Heart right ventricle (tissue), 16 donors: ENCODE results near the gene CEP131. TPM values are rescaled to one million over a fixed set of nuclear protein-coding genes. Genes with fewer than 3 reads are reported as not detected.

Source experiments
- ATAC-seq, 8 donors: fragments of 200-7000 bp; cut with Tn5 transposase; one replicate each; pipeline ENCODE4 v1.9.1; 2020; ENCODE audit warnings: mild to moderate bottlenecking in 8 of 8, moderate library complexity in 8 of 8, moderate number of reproducible peaks in 1 of 8
- DNase-seq, 2 donors: peaks; one replicate each; pipeline ENCODE4 v3.0.0-alpha.2; 2020
- H3K27ac ChIP-seq, 10 donors: fragments of 200-600 bp; sonication (generic) in 2 of 10; one replicate each; pipeline versions ENCODE4 v1.5.0 to v1.8.0; 2020 to 2022; ENCODE audit warnings: mild to moderate bottlenecking in 3 of 10
- H3K27me3 ChIP-seq, 7 donors: fragments of 200-600 bp; one replicate each; pipeline ENCODE4 v1.8.0; 2021 to 2022; ENCODE audit warnings: mild to moderate bottlenecking in 2 of 7
- H3K36me3 ChIP-seq, 9 donors: fragments of 200-600 bp; sonication (generic) in 1 of 9; one replicate each; pipeline versions ENCODE4 v1.5.0 to v1.8.0; 2020 to 2022; ENCODE audit warnings: mild to moderate bottlenecking in 2 of 9
- H3K4me1 ChIP-seq, 9 donors: fragments of 200-600 bp; sonication (generic) in 1 of 9; one replicate each; pipeline versions ENCODE4 v1.5.0 to v1.8.0; 2020 to 2022; ENCODE audit warnings: mild to moderate bottlenecking in 4 of 9
- H3K4me3 ChIP-seq, 10 donors: fragments of 200-600 bp; sonication (generic) in 2 of 10; one replicate each; pipeline versions ENCODE4 v1.5.0 to v1.8.0; 2020 to 2022; ENCODE audit warnings: mild to moderate bottlenecking in 7 of 10, moderate library complexity in 2 of 10
- H3K9me3 ChIP-seq, 11 donors: fragments of 200-600 bp in 10 of 11; sonication (generic) in 2 of 11; one replicate each; pipeline versions ENCODE4 v1.5.0 to v1.8.0; 2013 to 2022; ENCODE audit warnings: mild to moderate bottlenecking in 2 of 11, control low read depth in 1 of 11, moderate library complexity in 1 of 11
- CTCF ChIP-seq, 9 donors: fragments of 200-600 bp; sonication (generic) in 2 of 9; IDR thresholded peaks; one replicate each; pipeline versions ENCODE4 v1.5.0 to v1.8.0; 2021 to 2022; ENCODE audit warnings: antibody characterized with exemption in 9 of 9, mild to moderate bottlenecking in 5 of 9, moderate library complexity in 1 of 9
- WGBS, 2 donors: extraction: QIAGEN DNeasy Blood & Tissue Kit; methylation state at CpG; one replicate each; pipeline ENCODE4 v1.1.7; 2013; ENCODE audit warnings: inconsistent platforms in 1 of 2; 5-methylcytosine and 5-hydroxymethylcytosine counted together
- intact Hi-C, 10 donors: fragments of 100-400 bp; cut with DNase I; formaldehyde crosslinking; loops; one replicate each; pipeline versions ENCODE4 v1.11.1 to v1.14.2; 2022
- long read RNA-seq, 3 donors: library from polyadenylated mRNA; unstranded; transcript quantifications; one replicate each; pipeline ENCODE4 v2.0.0, GENCODE V29; 2020 to 2021
- polyA plus RNA-seq, 2 donors: library from polyadenylated mRNA; stranded (reverse); fragments of 200-250 nt; gene quantifications; one replicate each; pipeline ENCODE4 v1.2.3, GENCODE V29; 2013
- total RNA-seq, 10 donors: library from RNA; stranded (reverse); fragmentation: NEBNext Ultra II Directional in 3 of 10; extraction: Animal tissue kit (Norgen Biotek cat#: 25700) in 3 of 10; gene quantifications; one replicate each; pipeline versions ENCODE4 v1.2.1 to v1.2.4, GENCODE V29; 2021 to 2023
- donor health status: Arrhythmogenic right ventricular cardiomyopathy.
- donor health status: ischemic (EF 13 %, LVEDD 7.1; RV severe dilation, severe dysfunction).
- donor health status: healthy with polysubstance abuse.
- donor health status: DM: no; HTN: yes; CAD: no.
- donor health status: DM: no; HTN: no; CAD: no.
- donor health status: ischemic (EF 25% LVEDD 6.9; RV normal size, moderate dysfunction).
- donor health status: ischemic (EF 25% LVEDD 5.7; RV mildly dilated, moderate dysfunction).
- donor health status: healthy.
- donor health status: DM: yes; HTN: yes; CAD: no.
- donor health status: Ischemic cardiomyopathy.
- donor health status: ischemic (EF 35%, LVEDD 5.7; RV mildly dilated, moderate dysfunction).
- donor health status: nonischemic (EF 11% LVEDD 7.7; RV severe dilation, severe dysfunction).
- donor health status: DM: yes; HTN: yes; CAD: no.
- donor health status: PGD.
- donor health status: ischemic (EF 29% LVEDD 5.4; RV normal size, mild dysfunction).
- donor health status: nonischemic (EF 23%, LVEDD 6.1; RV moderate dilation, normal function).

CEP131 gene
- 10 to 100 TPM in 1 of 10 donors, 1 to 10 TPM in 9; 6.4 to 14.4 (median 7.6) TPM for total RNA-seq
- polyA plus RNA-seq = 10 to 100 TPM in 1 of 2 donors, 1 to 10 TPM in 1; 8.8 to 20.9 TPM
- long read RNA-seq, donor 1, transcript CEP131-203 (26 exons, 3,543 nt) = major isoform, 14 of 40 reads
- long read RNA-seq, donor 1, partial matches to known transcripts = 15 of 40 reads
- long read RNA-seq, donor 1, other reads (novel, unspliced or antisense) = 8 of 40 reads
- long read RNA-seq, donor 2, transcript CEP131-203 (26 exons, 3,543 nt) = major isoform, 8 of 49 reads
- long read RNA-seq, donor 2, partial matches to known transcripts = 22 of 49 reads
- long read RNA-seq, donor 2, other reads (novel, unspliced or antisense) = 18 of 49 reads
- long read RNA-seq, donor 3, transcript CEP131-203 (26 exons, 3,543 nt) = major isoform, 10 of 36 reads
- long read RNA-seq, donor 3, partial matches to known transcripts = 15 of 36 reads
- long read RNA-seq, donor 3, other reads (novel, unspliced or antisense) = 10 of 36 reads

GRCh38 chr17:81222906-81223761 lies at the start of gene CEP131:
Gene CEP131 (minus strand): TSS chr17:81222965. CDS start chr17:81220056, 2,909 bp downstream.
- peaks cover 0 to 9% (median 0%) of the 10 kb centered on the region in 11 donors for H3K9me3 ChIP-seq
- WGBS, 2 donors = 1% methylated on average over 69 to 79 of the region's 79 CpGs
- no peaks in the 10 kb centered on the region for H3K27me3 ChIP-seq
- peak within 1 kb of the TSS in 4 of 10 donors; percentile 14 to 77 (median 62) for H3K27ac ChIP-seq
- peak in 1 of 9 donors; percentile 6 for TF ChIP-seq CTCF (IDR thresholded peaks at IDR 0.05)
- peaks cover 7 to 26% (median 17%) of the 10 kb centered on the region in 9 donors for H3K4me1 ChIP-seq
- peaks cover 0 to 17% (median 6%) of the 10 kb centered on the region in 9 donors for H3K36me3 ChIP-seq
- peak; percentile 99 to 100 for DNase-seq
- peak within 1 kb of the TSS; percentile 69 to 93 (median 84) for H3K4me3 ChIP-seq
- intact Hi-C loops = loop anchor here in 2 of 10 donors (1.0 to 10.0 kb wide), 2 partner anchors 16 to 78 kb away; partner anchors contain the start of genes NDUFAF8 (in 1 of the 2) and TEPSIN (in 1 of the 2)
- peak; percentile 98 to 100 (median 99) for ATAC-seq

- 89 to 90% methylated on average over 12 of the region's 12 CpGs for WGBS, 2 donors
- DNase-seq = no peak
These were observed 48.5 kb upstream of the CEP131 start for GRCh38 chr17:81271226-81271625.

GRCh38 chr17:81270279-81270678 lies 47.5 kb upstream of the CEP131 start:
- intact Hi-C loops = no loop called here
- no peak for TF ChIP-seq CTCF (IDR thresholded peaks at IDR 0.05)
- no peak overlapping the region for H3K4me3 ChIP-seq
- DNase-seq (no peak), ATAC-seq (peak in 1 of 8 donors; percentile 18)
- H3K9me3 ChIP-seq = no peaks in the 10 kb centered on the region
- peaks cover 0 to 31% (median 0%) of the 10 kb centered on the region in 9 donors for H3K4me1 ChIP-seq
- no peaks in the 10 kb centered on the region for H3K27me3 ChIP-seq
- no peak overlapping the region for H3K27ac ChIP-seq
- peaks cover 0 to 99% (median 34%) of the 10 kb centered on the region in 9 donors for H3K36me3 ChIP-seq
- WGBS, 2 donors = 87 to 88% methylated on average over 18 of the region's 18 CpGs

More at GRCh38 chr17:81271226-81271625, 48.5 kb upstream of the CEP131 start:
- H3K27me3 ChIP-seq = no peaks in the 10 kb centered on the region
- no peak for TF ChIP-seq CTCF (IDR thresholded peaks at IDR 0.05)
- H3K27ac ChIP-seq = no peak overlapping the region
- peaks cover 0 to 31% (median 0%) of the 10 kb centered on the region in 9 donors for H3K4me1 ChIP-seq
- H3K36me3 ChIP-seq = peaks cover 0 to 100% (median 34%) of the 10 kb centered on the region in 9 donors
- no peak for ATAC-seq
- intact Hi-C loops = no loop called here
- no peaks in the 10 kb centered on the region for H3K9me3 ChIP-seq
- no peak overlapping the region for H3K4me3 ChIP-seq
